ENCODE data around the gene SRD5A1.

DNA sequence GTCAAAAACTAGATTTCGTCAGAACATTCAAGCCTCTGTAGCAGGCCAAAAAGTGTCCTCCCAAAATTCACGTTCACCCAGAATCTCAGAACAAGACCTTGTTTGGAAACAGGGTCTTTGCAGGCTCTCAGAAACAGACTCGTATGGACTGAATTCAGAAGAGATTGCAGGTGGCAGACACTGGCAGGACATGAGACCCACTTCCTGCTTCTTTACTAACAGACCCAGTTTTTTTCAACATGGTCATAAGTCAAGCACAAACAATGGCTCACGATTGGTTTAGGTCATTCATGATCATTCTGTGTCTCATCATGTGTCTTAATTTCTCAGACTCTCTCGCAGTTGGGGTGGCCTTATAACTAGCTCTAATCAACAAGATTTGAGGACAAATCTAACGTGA lies 74.6 kb downstream of the SRD5A1 start:
- TF ChIP-seq POLR2A (IDR thresholded peaks at IDR 0.05; ENCODE audit: low read length) (no peak), GATA1 (IDR thresholded peaks at IDR 0.05; ENCODE audit: low read depth, low read length) (no peak)

Measured in erythroblast (primary cell).